Right atrium auricular region (tissue), 2 donors: ENCODE measurements around the gene SLC1A1. TPM values are rescaled to one million over a fixed set of nuclear protein-coding genes. Genes with fewer than 3 reads are reported as not detected.
"Not testable (repeated sequence)": the region's sequence is repeated elsewhere in the genome, so short reads cannot be mapped to it uniquely, and the experiment has no call there.

Source experiments
- DNase-seq: peaks from one replicate; pipeline ENCODE4 v3.0.0-alpha.2; 2019; ENCODE audit warnings: low spot score
- H3K27ac ChIP-seq, 2 donors: fragments of 200-600 bp; sonication (generic); 1 replicate in 1 of 2; 2 replicates in 1 of 2; pipeline ENCODE4 v1.5.1; 2016 to 2019
- H3K27me3 ChIP-seq, 2 donors: fragments of 200-600 bp; sonication (generic); one replicate each; pipeline versions ENCODE4 v1.5.1 to v1.6.0; 2017 to 2019
- H3K36me3 ChIP-seq: fragments of 200-600 bp; sonication (generic); one replicate; pipeline ENCODE4 v1.5.1; 2016
- H3K4me1 ChIP-seq, 2 donors: fragments of 200-600 bp; sonication (generic); one replicate each; pipeline versions ENCODE4 v1.5.1 to v1.6.0; 2017 to 2019
- H3K4me3 ChIP-seq, 2 donors: fragments of 200-600 bp; sonication (generic); 1 replicate in 1 of 2; 2 replicates in 1 of 2; pipeline ENCODE4 v1.5.1; 2017 to 2019; ENCODE audit warnings: mild to moderate bottlenecking in 1 of 2, moderate library complexity in 1 of 2
- H3K9me3 ChIP-seq, 2 donors: fragments of 200-600 bp; sonication (generic); one replicate each; pipeline ENCODE4 v1.5.1; 2019
- total RNA-seq, 2 donors: library from RNA; depleted of rRNA; stranded (reverse); fragments of >200 nt; gene quantifications; one replicate each; pipeline ENCODE4 v1.1.0, GENCODE V29; 2016
- TF ChIP-seq, protein P1 (sequence below), 2 donors: fragments of 200-600 bp; sonication (generic); IDR thresholded peaks; one replicate each; pipeline ENCODE4 v1.5.1; 2019; ENCODE audit warnings: antibody characterized with exemption in 2 of 2

The SLC1A1 gene
- total RNA-seq, 2 donors from 2014 or later, result 2.6 to 2.9 TPM

DNA sequence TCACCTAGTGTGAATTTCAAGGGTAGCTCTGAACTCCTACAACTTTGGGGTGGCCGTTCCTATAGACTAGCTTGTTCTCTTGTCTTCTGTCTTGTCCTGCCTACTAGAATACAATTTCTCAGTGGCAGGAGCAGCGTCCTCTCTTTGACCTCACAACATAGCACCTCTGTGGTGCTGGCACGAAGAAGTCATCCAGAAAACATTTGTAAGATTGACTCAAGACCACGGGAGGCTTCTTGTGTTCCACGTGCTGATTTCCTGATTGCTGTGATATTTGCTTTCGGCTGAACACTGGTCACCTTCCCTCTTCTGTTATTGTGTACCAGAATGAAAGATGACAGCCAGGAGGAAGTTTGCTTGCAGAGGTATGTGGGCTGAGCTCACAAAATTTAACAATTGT lies 27.0 kb downstream of the SLC1A1 start:
- no peak overlapping the region for H3K27ac ChIP-seq
- TF ChIP-seq, protein P1, sequence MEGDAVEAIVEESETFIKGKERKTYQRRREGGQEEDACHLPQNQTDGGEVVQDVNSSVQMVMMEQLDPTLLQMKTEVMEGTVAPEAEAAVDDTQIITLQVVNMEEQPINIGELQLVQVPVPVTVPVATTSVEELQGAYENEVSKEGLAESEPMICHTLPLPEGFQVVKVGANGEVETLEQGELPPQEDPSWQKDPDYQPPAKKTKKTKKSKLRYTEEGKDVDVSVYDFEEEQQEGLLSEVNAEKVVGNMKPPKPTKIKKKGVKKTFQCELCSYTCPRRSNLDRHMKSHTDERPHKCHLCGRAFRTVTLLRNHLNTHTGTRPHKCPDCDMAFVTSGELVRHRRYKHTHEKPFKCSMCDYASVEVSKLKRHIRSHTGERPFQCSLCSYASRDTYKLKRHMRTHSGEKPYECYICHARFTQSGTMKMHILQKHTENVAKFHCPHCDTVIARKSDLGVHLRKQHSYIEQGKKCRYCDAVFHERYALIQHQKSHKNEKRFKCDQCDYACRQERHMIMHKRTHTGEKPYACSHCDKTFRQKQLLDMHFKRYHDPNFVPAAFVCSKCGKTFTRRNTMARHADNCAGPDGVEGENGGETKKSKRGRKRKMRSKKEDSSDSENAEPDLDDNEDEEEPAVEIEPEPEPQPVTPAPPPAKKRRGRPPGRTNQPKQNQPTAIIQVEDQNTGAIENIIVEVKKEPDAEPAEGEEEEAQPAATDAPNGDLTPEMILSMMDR (IDR thresholded peaks at IDR 0.05), result no peak
- H3K4me3 ChIP-seq, result no peak overlapping the region
- no peak for DNase-seq
- H3K4me1 ChIP-seq, result no peaks in the 10 kb centered on the region
- no peaks in the 10 kb centered on the region for H3K9me3 ChIP-seq
- H3K36me3 ChIP-seq, result no peaks in the 10 kb centered on the region
- no peaks in the 10 kb centered on the region for H3K27me3 ChIP-seq

DNA sequence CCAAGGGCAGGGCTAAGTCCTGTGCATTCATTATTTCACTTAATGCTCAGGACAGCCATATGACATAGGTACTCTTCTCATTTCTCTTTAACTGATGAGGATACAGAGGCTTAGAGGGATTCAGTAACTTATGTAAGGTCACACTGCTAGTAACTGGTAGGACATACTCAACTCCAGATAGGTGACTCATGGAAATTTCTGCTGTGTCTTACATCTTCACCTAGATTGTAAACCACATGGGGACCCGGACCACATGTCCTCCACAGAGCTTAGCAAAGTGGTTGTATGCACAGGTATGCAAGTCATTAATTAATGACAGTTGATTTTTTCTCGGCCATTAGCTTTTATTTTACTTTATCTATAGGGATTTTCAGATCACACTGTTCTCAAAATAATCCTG lies 29.3 kb downstream of the SLC1A1 start:
- H3K36me3 ChIP-seq, result no peaks in the 10 kb centered on the region
- TF ChIP-seq, protein P1 (IDR thresholded peaks at IDR 0.05), result no peak
- no peak for DNase-seq

DNA sequence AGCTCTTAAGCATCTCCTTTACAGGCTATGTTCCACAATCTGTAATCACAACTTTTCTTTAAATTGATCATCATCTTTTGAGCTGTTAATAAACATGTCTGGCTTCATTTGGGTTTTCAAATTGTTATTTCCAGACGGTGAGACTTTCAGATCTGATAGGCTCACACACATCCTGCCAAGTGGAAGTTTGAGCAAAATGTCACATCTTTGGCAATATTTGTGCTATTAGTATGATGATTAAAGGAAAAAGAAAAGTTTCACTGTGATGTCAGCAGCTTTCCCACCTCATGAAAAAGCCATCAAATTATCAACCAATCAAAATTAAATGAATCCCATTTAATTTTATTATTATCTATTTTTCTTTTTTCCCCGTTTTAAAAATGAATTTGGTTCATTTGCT lies 29.8 kb downstream of the SLC1A1 start:
- Histone ChIP-seq H3K27ac (no peak overlapping the region), H3K4me3 (no peak overlapping the region), H3K9me3 (no peaks in the 10 kb centered on the region), H3K36me3 (no peaks in the 10 kb centered on the region), H3K4me1 (no peaks in the 10 kb centered on the region), H3K27me3 (no peaks in the 10 kb centered on the region)
- TF ChIP-seq, protein P1 (IDR thresholded peaks at IDR 0.05), result no peak
- no peak for DNase-seq

More for the DNA sequence above, 29.3 kb downstream of the SLC1A1 start:
- no peak overlapping the region for H3K27ac ChIP-seq
- H3K9me3 ChIP-seq, result no peaks in the 10 kb centered on the region
- no peaks in the 10 kb centered on the region for H3K4me1 ChIP-seq
- no peak overlapping the region for H3K4me3 ChIP-seq
- no peaks in the 10 kb centered on the region for H3K27me3 ChIP-seq

DNA sequence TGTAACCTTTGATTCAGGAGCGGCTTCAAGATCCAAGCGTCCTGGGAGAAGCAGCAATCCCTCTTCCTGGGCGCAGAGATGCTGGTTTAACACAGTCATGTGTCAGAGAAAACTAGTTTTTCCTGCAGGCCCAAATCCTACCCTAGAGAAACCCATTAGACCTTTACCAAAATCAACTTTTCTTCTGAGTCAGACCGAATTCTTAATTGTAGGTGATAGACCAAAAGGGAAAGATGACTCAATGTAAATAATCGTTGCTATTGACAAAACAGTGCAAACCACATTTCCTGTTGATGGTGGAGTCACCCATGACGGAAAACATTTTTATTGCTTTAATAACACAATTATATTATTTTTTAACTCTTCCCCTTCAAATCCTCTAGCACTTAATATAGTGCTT lies 40.1 kb downstream of the SLC1A1 start:
- Histone ChIP-seq H3K27ac (no peak overlapping the region), H3K9me3 (no peaks in the 10 kb centered on the region), H3K4me1 (no peaks in the 10 kb centered on the region), H3K36me3 (no peaks in the 10 kb centered on the region), H3K27me3 (no peaks in the 10 kb centered on the region), H3K4me3 (no peak overlapping the region)
- TF ChIP-seq, protein P1 (IDR thresholded peaks at IDR 0.05), result no peak
- DNase-seq, result no peak

DNA sequence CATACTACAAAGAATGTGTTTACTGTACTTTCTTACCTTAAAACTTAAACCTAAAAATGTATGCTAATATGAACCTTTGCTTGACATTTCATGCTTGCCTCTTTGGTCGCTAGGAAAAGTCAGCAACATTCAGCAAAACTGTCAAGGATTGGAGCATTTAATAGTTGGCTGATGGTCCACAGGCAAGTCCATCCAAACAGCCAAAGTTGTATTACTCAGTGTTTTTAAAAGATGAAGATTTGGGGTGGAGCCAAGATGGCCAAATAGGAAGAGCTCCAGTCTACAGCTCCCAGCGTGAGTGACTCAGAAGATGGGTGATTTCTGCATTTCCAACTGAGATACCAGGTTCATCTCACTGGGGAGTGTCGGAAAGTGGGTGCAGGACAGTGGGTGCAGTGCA lies 40.6 kb downstream of the SLC1A1 start:
- H3K36me3 ChIP-seq, H3K27ac ChIP-seq, H3K27me3 ChIP-seq, H3K4me1 ChIP-seq, DNase-seq, H3K4me3 ChIP-seq, H3K9me3 ChIP-seq: not testable (repeated sequence)

DNA sequence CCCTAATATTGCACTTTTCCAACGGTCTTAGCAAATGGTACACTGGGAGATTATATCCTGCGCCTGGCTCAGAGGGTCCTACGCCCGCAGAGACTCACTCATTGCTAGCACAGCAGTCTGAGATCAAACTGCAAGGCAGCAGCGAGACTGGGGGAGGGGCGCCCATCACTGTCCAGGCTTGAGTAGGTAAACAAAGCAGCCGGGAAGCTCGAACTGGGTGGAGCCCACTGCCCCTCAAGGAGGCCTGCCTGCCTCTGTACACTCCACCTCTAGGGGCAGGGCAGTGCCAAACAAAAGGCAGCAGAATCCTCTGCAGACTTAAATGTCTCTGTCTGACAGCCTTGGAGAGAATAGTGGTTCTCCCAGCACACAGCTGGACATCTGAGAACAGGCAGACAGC lies 41.1 kb downstream of the SLC1A1 start:
- H3K4me1 ChIP-seq, H3K27me3 ChIP-seq, H3K27ac ChIP-seq, H3K4me3 ChIP-seq, DNase-seq, H3K36me3 ChIP-seq, H3K9me3 ChIP-seq: not testable (repeated sequence)

DNA sequence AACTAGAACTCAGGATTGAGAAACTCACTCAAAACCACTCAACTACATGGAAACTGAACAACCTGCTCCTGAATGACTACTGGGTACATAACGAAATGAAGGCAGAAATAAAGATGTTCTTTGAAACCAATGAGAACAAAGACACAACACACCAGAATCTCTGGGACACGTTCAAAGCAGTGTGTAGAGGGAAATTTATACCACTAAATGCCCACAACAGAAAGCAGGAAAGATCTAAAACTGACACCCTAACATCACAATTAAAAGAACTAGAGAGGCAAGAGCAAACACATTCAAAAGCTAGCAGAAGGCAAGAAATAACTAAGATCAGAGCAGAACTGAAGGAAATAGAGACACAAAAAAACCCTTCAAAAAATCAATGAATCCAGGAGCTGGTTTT lies 43.6 kb downstream of the SLC1A1 start:
- H3K4me1 ChIP-seq, H3K4me3 ChIP-seq, H3K27ac ChIP-seq, DNase-seq, H3K27me3 ChIP-seq, H3K9me3 ChIP-seq, H3K36me3 ChIP-seq: not testable (repeated sequence)

DNA sequence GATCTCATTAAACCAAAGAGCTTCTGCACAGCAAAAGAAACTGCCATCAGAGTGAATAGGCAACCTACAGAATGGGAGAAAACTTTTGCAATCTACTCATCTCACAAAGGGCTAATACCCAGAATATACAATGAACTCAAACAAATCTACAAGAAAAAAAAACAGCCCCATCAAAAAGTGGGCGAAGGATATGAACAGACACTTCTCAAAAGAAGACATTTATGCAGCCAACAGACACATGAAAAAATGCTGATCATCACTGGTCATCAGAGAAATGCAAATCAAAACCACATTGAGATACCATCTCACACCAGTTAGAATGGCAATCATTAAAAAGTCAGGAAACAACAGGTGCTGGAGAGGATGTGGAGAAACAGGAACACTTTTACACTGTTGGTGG lies 45.9 kb downstream of the SLC1A1 start:
- H3K36me3 ChIP-seq, H3K27ac ChIP-seq, H3K4me1 ChIP-seq, DNase-seq, H3K27me3 ChIP-seq, H3K4me3 ChIP-seq: not testable (repeated sequence)
- peaks cover 0 to 13% of the 10 kb centered on the region in 2 donors for H3K9me3 ChIP-seq
